Esophagus muscularis mucosa (tissue), 4 donors: Measurements from ENCODE around the gene IKZF3. TPM values are rescaled to one million over a fixed set of nuclear protein-coding genes. Genes with fewer than 3 reads are reported as not detected.
A peak's percentile ranks its signal among the peaks of the same experiment; 100 is the strongest.
"Not testable (repeated sequence)": the region's sequence is repeated elsewhere in the genome, so short reads cannot be mapped to it uniquely, and the experiment has no call there.

Experiments
- DNase-seq: peaks from one replicate; pipeline ENCODE4 v3.0.0-alpha.2; 2017; ENCODE audit errors: extremely low spot score
- H3K27ac ChIP-seq, 4 donors: fragments of 200-600 bp; sonication (generic); replicated peaks in 1 of 4; 1 replicate in 3 of 4; 2 replicates in 1 of 4; pipeline ENCODE4 v1.5.1; 2016 to 2019; ENCODE audit warnings: mild to moderate bottlenecking in 1 of 4
- H3K27me3 ChIP-seq, 4 donors: fragments of 200-600 bp; sonication (generic); one replicate each; pipeline versions ENCODE4 v1.5.1 to v1.6.0; 2016 to 2019
- H3K36me3 ChIP-seq, 4 donors: fragments of 200-600 bp; sonication (generic); one replicate each; pipeline ENCODE4 v1.5.1; 2016 to 2019
- H3K4me1 ChIP-seq, 4 donors: fragments of 200-600 bp; sonication (generic); one replicate each; pipeline ENCODE4 v1.5.1; 2016 to 2019
- H3K4me3 ChIP-seq, 4 donors: fragments of 200-600 bp; sonication (generic); 1 replicate in 2 of 4; 2 replicates in 2 of 4; pipeline ENCODE4 v1.5.1; 2016 to 2019; ENCODE audit warnings: mild to moderate bottlenecking in 4 of 4, moderate library complexity in 1 of 4
- H3K9me3 ChIP-seq, 4 donors: fragments of 200-600 bp; sonication (generic); 1 replicate in 3 of 4; 2 replicates in 1 of 4; pipeline ENCODE4 v1.5.1; 2016 to 2019
- EP300 ChIP-seq: sonication (generic); formaldehyde crosslinking; IDR thresholded peaks from one replicate; pipeline ENCODE4 v1.6.1; 2017; ENCODE audit warnings: antibody characterized with exemption
- POLR2A ChIP-seq: fragments of 450-650 bp; IDR thresholded peaks from one replicate; pipeline ENCODE4 v1.6.1; 2017; ENCODE audit warnings: antibody characterized with exemption, moderate library complexity, mild to moderate bottlenecking, low read depth
- POLR2AphosphoS5 ChIP-seq, 2 donors: sonication (generic); formaldehyde crosslinking; IDR thresholded peaks; one replicate each; pipeline ENCODE4 v1.6.1; 2017; ENCODE audit warnings: antibody characterized with exemption in 2 of 2
- WGBS: methylation state at CpG from one replicate; pipeline ENCODE4 v1.1.5; 2018; 5-methylcytosine and 5-hydroxymethylcytosine counted together
- intact Hi-C: fragments of 100-400 bp; cut with DNase I; formaldehyde crosslinking; loops from one replicate; pipeline ENCODE4 v1.15.1; 2023
- total RNA-seq, 4 donors: library from RNA; depleted of rRNA; stranded (reverse); fragments of >200 nt; gene quantifications; one replicate each; pipeline versions ENCODE4 v1.1.0 to v1.2.1, GENCODE V29; 2016
- TF ChIP-seq, protein P1 (sequence below), 3 experiments: fragments of 200-600 bp in 2 of 3; fragments of 450-650 bp in 1 of 3; sonication (generic) in 2 of 3; IDR thresholded peaks; one replicate each; pipeline ENCODE4 v1.5.1; 2017 to 2019; ENCODE audit warnings: antibody characterized with exemption in 3 of 3, mild to moderate bottlenecking in 2 of 3, moderate library complexity in 1 of 3

The IKZF3 gene
- 1 to 10 TPM in 2 of 4 donors, under 1 TPM in 2; 0.83 to 3.8 (median 1.3) TPM for total RNA-seq

DNA sequence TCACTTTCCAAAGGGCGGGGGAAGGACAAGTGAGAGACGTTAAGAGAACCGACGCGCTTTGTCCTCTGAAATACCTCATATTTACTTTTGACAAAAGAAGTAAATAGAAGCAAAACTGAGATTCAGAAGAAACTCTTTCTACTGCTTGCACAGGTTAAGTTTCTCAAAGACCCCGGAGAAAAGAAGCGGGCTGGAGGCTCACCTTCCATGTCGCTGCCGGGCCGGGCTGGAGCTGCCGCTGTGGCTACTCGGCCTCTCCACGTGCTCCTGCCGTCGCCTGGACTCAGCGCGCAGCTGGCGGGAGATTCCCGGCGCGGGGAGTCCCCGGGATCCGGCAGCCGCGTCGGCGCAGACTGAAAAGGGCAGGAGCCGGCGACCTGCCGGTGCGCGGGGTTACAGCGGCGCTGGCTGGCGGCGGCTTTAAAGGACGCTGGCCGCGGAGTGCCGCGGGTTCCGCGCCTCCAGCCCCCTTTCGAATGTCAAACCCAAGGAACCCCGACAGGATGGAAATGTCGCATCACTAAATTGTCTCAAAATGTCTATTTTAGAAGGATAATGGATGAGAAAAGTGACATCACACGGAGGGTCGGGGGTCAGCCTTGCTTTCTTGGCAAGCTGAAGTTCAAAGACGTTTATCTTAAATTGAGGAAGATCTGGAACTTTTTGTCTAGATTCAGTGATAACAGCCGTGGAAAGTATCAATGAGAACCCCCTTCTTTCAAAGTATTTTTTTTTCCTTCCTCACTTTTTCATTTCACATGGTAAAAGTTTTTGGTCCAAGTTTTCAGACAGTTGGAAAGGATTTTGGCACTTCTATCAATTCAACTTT lies at the start of gene IKZF3:
TSS of gene IKZF3 (minus strand) at position 395 of the 829 bp plus-strand sequence. CDS start at position 209, 186 bp downstream.
- Histone ChIP-seq H3K27me3 (peaks cover 0 to 96% (median 39%) of the 10 kb centered on the region in 4 donors), H3K9me3 (peaks cover 0 to 12% (median 10%) of the 10 kb centered on the region in 4 donors), H3K27ac (no peak within 1 kb of the TSS), H3K36me3 (no peaks in the 10 kb centered on the region), H3K4me1 (peaks cover 6 to 14% (median 9%) of the 10 kb centered on the region in 4 donors), H3K4me3 (peak within 1 kb of the TSS; percentile 20 to 33 (median 30))
- DNase-seq: no peak
- intact Hi-C loops: no loop called here
- TF ChIP-seq POLR2AphosphoS5 (IDR thresholded peaks at IDR 0.05) (peak in 1 of 2 donors; percentile 27), POLR2A (no peak)
- WGBS: 12% methylated on average over 17 of the region's 50 CpGs

DNA sequence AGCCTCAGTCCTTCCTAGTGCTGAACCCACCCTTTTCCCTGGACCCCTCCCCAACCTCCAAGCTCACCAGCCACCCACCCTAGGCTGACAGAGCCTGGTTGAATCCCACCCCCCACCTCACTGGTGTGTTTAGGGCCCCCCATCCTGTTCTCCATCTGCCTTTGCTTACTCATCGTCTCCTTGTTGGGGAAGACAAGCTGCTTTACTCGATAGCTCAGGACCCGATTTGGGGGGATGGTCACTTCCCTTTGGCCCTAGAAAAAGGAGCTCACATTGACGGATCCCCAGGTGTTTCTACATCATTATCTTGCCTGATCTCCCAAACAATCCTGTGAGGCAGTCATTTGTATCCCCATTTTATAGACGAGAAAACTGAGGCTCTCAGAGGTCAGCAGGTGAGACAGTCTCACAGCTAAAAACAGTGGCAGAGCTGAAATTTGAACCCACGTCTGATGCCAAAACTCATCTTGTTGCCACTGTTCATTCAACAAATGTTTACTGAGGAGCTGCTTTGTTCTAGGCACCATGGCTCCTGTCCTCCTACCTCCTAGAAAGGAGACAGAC lies 44.8 kb upstream of the IKZF3 start:
- Histone ChIP-seq H3K4me1 (no peaks in the 10 kb centered on the region), H3K36me3 (peaks cover 7 to 29% (median 13%) of the 10 kb centered on the region in 4 donors), H3K9me3 (no peaks in the 10 kb centered on the region), H3K27me3 (no peaks in the 10 kb centered on the region), H3K4me3 (no peak overlapping the region), H3K27ac (no peak overlapping the region)
- TF ChIP-seq POLR2AphosphoS5 (IDR thresholded peaks at IDR 0.05) (no peak), EP300 (no peak), POLR2A (no peak)
- TF ChIP-seq, protein P1, sequence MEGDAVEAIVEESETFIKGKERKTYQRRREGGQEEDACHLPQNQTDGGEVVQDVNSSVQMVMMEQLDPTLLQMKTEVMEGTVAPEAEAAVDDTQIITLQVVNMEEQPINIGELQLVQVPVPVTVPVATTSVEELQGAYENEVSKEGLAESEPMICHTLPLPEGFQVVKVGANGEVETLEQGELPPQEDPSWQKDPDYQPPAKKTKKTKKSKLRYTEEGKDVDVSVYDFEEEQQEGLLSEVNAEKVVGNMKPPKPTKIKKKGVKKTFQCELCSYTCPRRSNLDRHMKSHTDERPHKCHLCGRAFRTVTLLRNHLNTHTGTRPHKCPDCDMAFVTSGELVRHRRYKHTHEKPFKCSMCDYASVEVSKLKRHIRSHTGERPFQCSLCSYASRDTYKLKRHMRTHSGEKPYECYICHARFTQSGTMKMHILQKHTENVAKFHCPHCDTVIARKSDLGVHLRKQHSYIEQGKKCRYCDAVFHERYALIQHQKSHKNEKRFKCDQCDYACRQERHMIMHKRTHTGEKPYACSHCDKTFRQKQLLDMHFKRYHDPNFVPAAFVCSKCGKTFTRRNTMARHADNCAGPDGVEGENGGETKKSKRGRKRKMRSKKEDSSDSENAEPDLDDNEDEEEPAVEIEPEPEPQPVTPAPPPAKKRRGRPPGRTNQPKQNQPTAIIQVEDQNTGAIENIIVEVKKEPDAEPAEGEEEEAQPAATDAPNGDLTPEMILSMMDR (IDR thresholded peaks at IDR 0.05): no peak
- 91% methylated on average over 6 of the region's 6 CpGs for WGBS
- intact Hi-C loops: no loop called here
- no peak for DNase-seq

DNA sequence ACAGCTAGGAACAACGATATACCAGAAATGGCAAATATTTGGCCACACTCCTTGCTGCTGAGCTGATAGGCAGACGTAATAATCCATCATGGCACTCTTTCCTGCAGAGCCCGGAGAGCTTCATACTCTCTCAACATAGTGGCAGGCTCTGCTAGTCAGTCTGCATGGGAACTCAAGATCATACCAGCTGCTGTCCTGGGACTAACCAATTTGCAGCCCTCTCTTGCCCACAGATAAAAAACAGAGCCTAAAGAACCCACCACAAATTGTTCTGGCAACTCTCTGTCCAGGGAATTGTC lies 40.8 kb upstream of the IKZF3 start:
- H3K4me3 ChIP-seq: no peak overlapping the region
- H3K4me1 ChIP-seq: no peaks in the 10 kb centered on the region
- intact Hi-C loops: no loop called here
- 70% methylated on average over 2 of the region's 3 CpGs for WGBS
- H3K9me3 ChIP-seq: no peaks in the 10 kb centered on the region
- TF ChIP-seq POLR2AphosphoS5 (IDR thresholded peaks at IDR 0.05) (no peak), EP300 (no peak), POLR2A (no peak)
- TF ChIP-seq, protein P1 (IDR thresholded peaks at IDR 0.05): no peak
- H3K27ac ChIP-seq: no peak overlapping the region
- DNase-seq: no peak
- no peaks in the 10 kb centered on the region for H3K27me3 ChIP-seq
- peaks cover 4 to 17% (median 8%) of the 10 kb centered on the region in 4 donors for H3K36me3 ChIP-seq

DNA sequence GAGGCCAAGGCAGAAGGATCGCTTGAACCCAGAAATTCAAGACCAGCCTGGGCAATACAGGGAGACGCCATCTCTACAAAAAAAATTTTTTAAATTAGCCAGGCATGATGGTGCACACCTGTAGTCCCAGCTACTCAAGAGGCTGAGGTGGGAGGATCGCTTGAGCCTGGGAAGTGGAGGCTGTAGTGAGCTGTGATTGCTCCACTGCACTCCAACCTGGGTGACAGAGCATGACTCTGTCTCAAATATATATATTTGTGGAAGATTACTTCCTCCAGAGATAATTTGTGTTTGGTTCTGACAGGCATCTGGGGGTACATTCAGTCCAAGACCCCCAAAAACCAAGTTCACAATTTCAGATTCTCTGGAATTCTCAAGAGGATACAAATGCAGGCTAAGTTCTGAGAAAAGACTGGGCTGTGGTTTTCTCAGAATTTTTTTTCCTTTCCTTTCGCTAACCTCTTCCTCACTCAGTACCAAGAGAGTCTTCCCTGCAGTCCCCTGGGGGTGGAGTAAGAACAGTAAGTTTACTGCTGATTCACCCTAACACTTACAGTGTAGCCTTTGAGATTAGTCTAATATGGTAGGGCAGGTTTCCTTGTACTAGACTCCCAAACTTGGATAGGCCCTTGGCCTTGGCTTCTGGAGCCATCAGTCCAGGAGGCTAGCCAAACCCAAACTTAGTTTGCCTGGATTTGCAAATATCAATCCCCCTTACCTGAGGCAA lies 39.2 kb upstream of the IKZF3 start:
- Histone ChIP-seq H3K4me3 (no peak overlapping the region), H3K9me3 (no peaks in the 10 kb centered on the region), H3K27ac (no peak overlapping the region), H3K27me3 (no peaks in the 10 kb centered on the region), H3K4me1 (no peaks in the 10 kb centered on the region), H3K36me3 (peaks cover 3 to 8% (median 4%) of the 10 kb centered on the region in 4 donors)
- WGBS: 94% methylated on average over 4 of the region's 4 CpGs
- intact Hi-C loops: no loop called here
- no peak for DNase-seq
- no peak for TF ChIP-seq POLR2AphosphoS5 (IDR thresholded peaks at IDR 0.05)
- TF ChIP-seq, protein P1 (IDR thresholded peaks at IDR 0.05): no peak
- no peak for TF ChIP-seq POLR2A
- TF ChIP-seq EP300: no peak

DNA sequence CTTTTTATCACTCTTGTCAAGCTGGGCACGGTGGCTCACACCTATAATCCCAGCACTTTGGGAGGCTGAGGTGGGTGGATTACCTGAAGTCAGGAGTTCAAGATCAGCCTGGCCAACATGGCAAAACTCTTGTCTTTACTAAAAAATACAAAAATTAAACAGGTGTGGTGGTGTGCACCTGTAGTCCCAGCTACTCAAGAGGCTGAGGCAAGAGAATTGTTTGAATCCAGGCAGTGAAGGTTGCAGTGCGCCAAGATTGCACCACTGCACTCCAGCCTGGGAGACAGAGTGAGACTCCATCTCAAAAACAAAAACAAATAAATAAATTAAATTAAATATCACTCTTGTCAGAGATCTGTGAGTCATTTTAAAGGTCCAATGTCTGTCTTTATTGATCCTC lies 37.9 kb upstream of the IKZF3 start:
- H3K9me3 ChIP-seq, H3K4me1 ChIP-seq, H3K4me3 ChIP-seq, H3K27ac ChIP-seq, intact Hi-C loops, DNase-seq, H3K27me3 ChIP-seq, H3K36me3 ChIP-seq: not testable (repeated sequence)
- 91% methylated on average over 2 of the region's 2 CpGs for WGBS
